ENCODE data around the gene STRAP. TPM values are rescaled to one million over a fixed set of nuclear protein-coding genes. Genes with fewer than 3 reads are reported as not detected.

STRAP gene
- total RNA-seq, 1 donor from 2014 or later = 82.4 TPM

GRCh38 chr12:15918066-15918465 is 35.9 kb downstream of the STRAP start:
- DNase-seq (ENCODE audit: low read depth) (no peak), FAIRE-seq (no peak)
- H3K4me3 ChIP-seq (ENCODE audit: low read depth, low read length) = no peak overlapping the region
- H3K36me3 ChIP-seq (ENCODE audit: control insufficient read depth, insufficient read depth, low read length) = no peaks in the 10 kb centered on the region
- no peak for TF ChIP-seq CTCF (IDR thresholded peaks at IDR 0.05; ENCODE audit: insufficient read depth, low read length, severe bottlenecking)
- no peaks in the 10 kb centered on the region for H3K27me3 ChIP-seq (ENCODE audit: control insufficient read depth, insufficient read depth, low read length)

GRCh38 chr12:15919418-15919817 is 37.2 kb downstream of the STRAP start:
- H3K27me3 ChIP-seq (ENCODE audit: control insufficient read depth, insufficient read depth, low read length) = no peaks in the 10 kb centered on the region
- FAIRE-seq = no peak
- no peaks in the 10 kb centered on the region for H3K36me3 ChIP-seq (ENCODE audit: control insufficient read depth, insufficient read depth, low read length)
- no peak for TF ChIP-seq CTCF (IDR thresholded peaks at IDR 0.05; ENCODE audit: insufficient read depth, low read length, severe bottlenecking)
- DNase-seq (ENCODE audit: low read depth) = no peak
- no peak overlapping the region for H3K4me3 ChIP-seq (ENCODE audit: low read depth, low read length)

GRCh38 chr12:15924956-15925355 is 42.8 kb downstream of the STRAP start:
- DNase-seq (ENCODE audit: low read depth) (no peak), FAIRE-seq (no peak)
- Histone ChIP-seq H3K27me3 (ENCODE audit: control insufficient read depth, insufficient read depth, low read length) (no peaks in the 10 kb centered on the region), H3K36me3 (ENCODE audit: control insufficient read depth, insufficient read depth, low read length) (no peaks in the 10 kb centered on the region), H3K4me3 (ENCODE audit: low read depth, low read length) (no peak overlapping the region)
- TF ChIP-seq CTCF (IDR thresholded peaks at IDR 0.05; ENCODE audit: insufficient read depth, low read length, severe bottlenecking) = no peak

DNA sequence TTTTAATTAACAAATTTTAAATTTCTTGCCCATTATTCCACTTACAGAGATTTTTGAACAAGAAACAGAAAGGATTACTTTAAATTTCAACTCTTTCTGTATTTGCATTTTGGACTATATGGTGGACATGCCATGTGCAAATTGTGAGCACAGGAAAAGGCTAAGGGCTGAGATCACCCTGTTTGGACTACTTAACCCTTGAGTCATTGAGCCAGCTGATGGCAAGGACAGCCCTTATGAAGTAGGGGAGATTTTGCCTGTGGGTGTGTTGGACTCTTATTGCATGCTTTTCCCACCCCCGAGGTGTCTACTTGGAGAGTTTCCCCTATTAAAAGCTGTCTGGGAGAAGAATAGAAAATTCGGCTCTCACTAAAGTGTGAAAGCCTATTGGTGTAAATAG is 46.2 kb downstream of the STRAP start:
- DNase-seq (ENCODE audit: low read depth) = peak; percentile 84

DNA sequence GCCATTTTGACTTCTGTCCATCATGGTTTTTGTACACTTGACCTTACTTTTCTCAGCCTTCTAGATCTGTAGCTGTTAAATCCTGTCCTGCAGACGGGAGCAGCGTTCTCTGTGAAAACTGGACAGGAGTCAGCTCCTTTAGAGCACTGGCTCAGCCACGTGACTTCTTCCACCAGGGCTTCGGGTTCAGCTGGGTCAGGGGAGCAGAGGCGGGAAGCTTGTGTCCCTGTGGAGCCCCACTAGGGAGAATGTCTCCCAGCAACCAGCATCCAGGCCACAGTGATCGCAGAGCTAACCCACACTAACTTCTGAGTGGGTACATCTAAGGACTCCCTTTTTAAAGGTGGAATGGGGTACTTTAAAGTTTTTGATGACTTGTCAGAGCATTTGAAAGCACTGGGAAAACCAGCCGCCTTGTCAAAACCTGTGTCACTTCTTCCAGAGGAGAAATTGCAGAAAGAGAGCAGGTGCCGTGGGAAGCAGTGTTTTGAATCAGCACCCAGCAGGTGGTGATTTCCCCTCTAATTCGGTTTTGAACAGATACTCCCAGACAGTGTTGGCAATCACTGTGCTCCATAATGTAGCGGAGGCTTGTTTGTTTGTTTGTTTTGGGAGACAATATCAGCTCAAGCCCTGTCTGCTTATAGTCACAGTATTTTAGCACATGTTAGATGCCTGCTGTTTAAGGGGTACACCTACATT is 46.8 kb downstream of the STRAP start:
- TF ChIP-seq CTCF (IDR thresholded peaks at IDR 0.05; ENCODE audit: insufficient read depth, low read length, severe bottlenecking) = no peak
- Histone ChIP-seq H3K36me3 (ENCODE audit: control insufficient read depth, insufficient read depth, low read length) (no peaks in the 10 kb centered on the region), H3K4me3 (ENCODE audit: low read depth, low read length) (no peak overlapping the region), H3K27me3 (ENCODE audit: control insufficient read depth, insufficient read depth, low read length) (no peaks in the 10 kb centered on the region)
- DNase-seq (ENCODE audit: low read depth) (no peak), FAIRE-seq (no peak)

More for the DNA sequence above, 46.2 kb downstream of the STRAP start:
- no peak for TF ChIP-seq CTCF (IDR thresholded peaks at IDR 0.05; ENCODE audit: insufficient read depth, low read length, severe bottlenecking)
- FAIRE-seq = no peak
- Histone ChIP-seq H3K36me3 (ENCODE audit: control insufficient read depth, insufficient read depth, low read length) (no peaks in the 10 kb centered on the region), H3K27me3 (ENCODE audit: control insufficient read depth, insufficient read depth, low read length) (no peaks in the 10 kb centered on the region), H3K4me3 (ENCODE audit: low read depth, low read length) (no peak overlapping the region)

- FAIRE-seq = peak; percentile 36
- no peak for TF ChIP-seq CTCF (IDR thresholded peaks at IDR 0.05; ENCODE audit: insufficient read depth, low read length, severe bottlenecking)
These were observed 49.4 kb downstream of the STRAP start for GRCh38 chr12:15931590-15932053.

More at GRCh38 chr12:15931590-15932053, 49.4 kb downstream of the STRAP start:
- Histone ChIP-seq H3K36me3 (ENCODE audit: control insufficient read depth, insufficient read depth, low read length) (no peaks in the 10 kb centered on the region), H3K27me3 (ENCODE audit: control insufficient read depth, insufficient read depth, low read length) (no peaks in the 10 kb centered on the region), H3K4me3 (ENCODE audit: low read depth, low read length) (no peak overlapping the region)
- no peak for DNase-seq (ENCODE audit: low read depth)

Data from bronchial epithelial cell (primary cell).